HepG2 (cell line): ENCODE measurements around the gene GAREM1. TPM values are rescaled to one million over a fixed set of nuclear protein-coding genes. Genes with fewer than 3 reads are reported as not detected.

Experiments used
- ATAC-seq: fragments of 200-7000 bp; cut with Tn5 transposase; 3 replicates; pipeline ENCODE4 v1.9.1; 2020; ENCODE audit warnings: mild to moderate bottlenecking, moderate library complexity
- BruUV-seq: library from RNA; stranded (reverse); fragments of 400-500 nt; replicated peaks from 2 replicates; lab custom pipeline; 2021; lab: Mats Ljungman, UMichigan
- CTCF ChIA-PET: fragments of 300-600 bp; formaldehyde crosslinking; extraction: SDS; loops from one replicate; lab custom pipeline; 2021; ENCODE audit warnings: low total read pairs, inconsistent platforms, low intra/inter-chr PET ratio; lab: Yijun Ruan, JAX
- POLR2A ChIA-PET: fragments of 350-600 bp; sonication (Branson Sonifier 250); formaldehyde crosslinking; loops from one replicate; lab custom pipeline; 2020; ENCODE audit warnings: antibody characterized with exemption, inconsistent platforms; lab: Yijun Ruan, JAX
- DNase-seq: peaks from one replicate; pipeline ENCODE4 v3.0.0-alpha.2; 2015; ENCODE audit warnings: low spot score
- FAIRE-seq: peaks from 3 replicates; lab custom pipeline; 2011; peaks lifted over from hg19 to GRCh38; lab: Jason Lieb, UNC
- H2AFZ ChIP-seq: one replicate; pipeline ENCODE4 v1.6.1; 2011; ENCODE audit warnings: low read length, inconsistent platforms
- H3K27ac ChIP-seq: fragments of 300-600 bp; 3 replicates; pipeline ENCODE4 v1.8.0; 2011; ENCODE audit warnings: mixed run types, mild to moderate bottlenecking, mixed read lengths, low read length, inconsistent platforms; ENCODE audit not compliant: insufficient read depth; ENCODE audit errors: extremely low read length
- H3K27me3 ChIP-seq, 2 experiments: fragments of 200-600 bp in 1 of 2; 2 replicates in 1 of 2; 3 replicates in 1 of 2; pipeline versions ENCODE4 v1.6.0 to v1.8.0; 2011; ENCODE audit warnings: low read length in 2 of 2, mild to moderate bottlenecking in 2 of 2, moderate library complexity in 2 of 2, inconsistent platforms in 1 of 2; ENCODE audit not compliant: insufficient read depth in 2 of 2, control insufficient read depth in 1 of 2
- H3K36me3 ChIP-seq, 2 experiments: fragments of 200-600 bp in 1 of 2; replicated peaks in 1 of 2; 2 replicates in 1 of 2; 3 replicates in 1 of 2; pipeline versions ENCODE4 v1.5.1 to v1.8.0; 2011; ENCODE audit warnings: low read length in 2 of 2, inconsistent platforms in 1 of 2; ENCODE audit not compliant: insufficient read depth in 2 of 2, control insufficient read depth in 1 of 2
- H3K4me1 ChIP-seq: 2 replicates; pipeline ENCODE4 v1.5.1; 2012; ENCODE audit warnings: low read length, inconsistent platforms; ENCODE audit not compliant: insufficient read depth
- H3K4me2 ChIP-seq: 2 replicates; pipeline ENCODE4 v1.6.0; 2011; ENCODE audit warnings: low read depth, low read length, inconsistent platforms
- H3K4me3 ChIP-seq, 3 experiments: fragments of 200-600 bp in 1 of 3; sonication (generic), shearing (Covaris generic) in 1 of 3; replicated peaks in 1 of 3; 2 replicates each; pipeline ENCODE4 v1.5.1; 2011 to 2016; ENCODE audit warnings: low read length in 3 of 3, inconsistent platforms in 2 of 3, low read depth in 2 of 3, mild to moderate bottlenecking in 2 of 3, control low read depth in 1 of 3, mixed read lengths in 1 of 3; ENCODE audit not compliant: insufficient read depth in 1 of 3
- H3K79me2 ChIP-seq: one replicate; pipeline ENCODE4 v1.6.1; 2011; ENCODE audit warnings: low read length, inconsistent platforms; ENCODE audit not compliant: insufficient read depth
- H3K9ac ChIP-seq: 2 replicates; pipeline ENCODE4 v1.6.0; 2011; ENCODE audit warnings: mild to moderate bottlenecking, low read depth, low read length, inconsistent platforms; ENCODE audit not compliant: insufficient read depth
- H3K9me3 ChIP-seq: 2 replicates; pipeline ENCODE4 v1.5.1; 2012; ENCODE audit warnings: mild to moderate bottlenecking, low read length
- H4K20me1 ChIP-seq: 2 replicates; pipeline ENCODE4 v1.6.0; 2011; ENCODE audit warnings: inconsistent platforms, mild to moderate bottlenecking, low read length, moderate library complexity; ENCODE audit not compliant: insufficient read depth
- FOSL2 ChIP-seq: sonication (generic); formaldehyde crosslinking; IDR thresholded peaks from 2 replicates; pipeline ENCODE4 v1.4.0; 2020; ENCODE audit warnings: missing genetic modification reagents
- FOXA3 ChIP-seq: IDR thresholded peaks from 2 replicates; pipeline ENCODE4 v1.6.1; 2016; ENCODE audit warnings: missing genetic modification reagents, missing compliant biosample characterization
- FOXK1 ChIP-seq: sonication (generic); formaldehyde crosslinking; IDR thresholded peaks from 2 replicates; pipeline ENCODE4 v1.4.0; 2020; ENCODE audit warnings: low read depth, missing genetic modification reagents, borderline replicate concordance
- FOXO1 ChIP-seq: sonication (generic); formaldehyde crosslinking; IDR thresholded peaks from 2 replicates; pipeline ENCODE4 v1.4.0; 2020; ENCODE audit warnings: missing genetic modification reagents
- FOXP1 ChIP-seq, 2 experiments: fragments of 450-650 bp in 1 of 2; IDR thresholded peaks; 2 replicates each; pipeline ENCODE4 v1.6.1; 2017 to 2018; ENCODE audit warnings: antibody characterized with exemption in 1 of 2
- HNF4A ChIP-seq: sonication (generic); formaldehyde crosslinking; IDR thresholded peaks from 2 replicates; pipeline ENCODE4 v1.4.0; 2020; ENCODE audit warnings: missing genetic modification reagents
- KLF11 ChIP-seq: IDR thresholded peaks from 2 replicates; pipeline ENCODE4 v1.6.1; 2016; ENCODE audit warnings: missing compliant biosample characterization
- KLF13 ChIP-seq: sonication (generic); formaldehyde crosslinking; IDR thresholded peaks from 2 replicates; pipeline ENCODE4 v1.4.0; 2020; ENCODE audit warnings: mild to moderate bottlenecking, missing genetic modification reagents
- MIER3 ChIP-seq: IDR thresholded peaks from 2 replicates; pipeline ENCODE4 v1.6.1; 2016; ENCODE audit warnings: missing compliant biosample characterization, borderline replicate concordance
- NFRKB ChIP-seq: fragments of 450-650 bp; IDR thresholded peaks from 2 replicates; pipeline ENCODE4 v1.6.1; 2017
- PHF21A ChIP-seq: sonication (generic); formaldehyde crosslinking; IDR thresholded peaks from 2 replicates; pipeline ENCODE4 v1.5.0; 2020; ENCODE audit warnings: mild to moderate bottlenecking, missing genetic modification reagents
- POGZ ChIP-seq: sonication (generic); formaldehyde crosslinking; IDR thresholded peaks from 2 replicates; pipeline ENCODE4 v1.4.0; 2020; ENCODE audit warnings: mild to moderate bottlenecking, missing genetic modification reagents
- SMYD3 ChIP-seq: sonication (generic); formaldehyde crosslinking; IDR thresholded peaks from 2 replicates; pipeline ENCODE4 v1.8.1; 2023; ENCODE audit warnings: mild to moderate bottlenecking, missing genetic modification reagents
- TARDBP ChIP-seq: sonication (generic); formaldehyde crosslinking; IDR thresholded peaks from 2 replicates; pipeline ENCODE4 v1.8.0; 2022; ENCODE audit warnings: mild to moderate bottlenecking, missing genetic modification reagents
- TRIM24 ChIP-seq: sonication (generic); formaldehyde crosslinking; IDR thresholded peaks from 2 replicates; pipeline ENCODE4 v1.8.0; 2022; ENCODE audit warnings: mild to moderate bottlenecking, missing genetic modification reagents
- ZNF781 ChIP-seq: sonication (generic); formaldehyde crosslinking; IDR thresholded peaks from 2 replicates; pipeline ENCODE4 v1.5.1; 2020; ENCODE audit warnings: borderline replicate concordance, mild to moderate bottlenecking, missing genetic modification reagents; ENCODE audit errors: not compliant biosample characterization
- WGBS: methylation state at CpG from one replicate; pipeline ENCODE4 v1.1.6; 2017; ENCODE audit warnings: low lambda C conversion rate; 5-methylcytosine and 5-hydroxymethylcytosine counted together
- in situ Hi-C: cut with HindIII; loops from 2 replicates; pipeline ENCODE4 v1.10.0; 2017; ENCODE audit warnings: low pct_unique_long_range_greater_than_20kb; ENCODE audit not compliant: extremely low pct_ligation_motif_present
- intact Hi-C: fragments of 100-400 bp; cut with micrococcal nuclease; formaldehyde crosslinking; loops from one replicate; pipeline ENCODE4 v1.10.0; 2022; ENCODE audit not compliant: unreplicated experiment
- polyA plus RNA-seq, 8 experiments: library from polyadenylated mRNA; depleted of rRNA in 3 of 8; stranded (reverse) in 7 of 8; unstranded in 1 of 8; fragments of >200 nt; fragmentation: Illumina TruSeq in 4 of 8; extraction: Trizol in 4 of 8; gene quantifications; 2 replicates each; pipeline versions ENCODE4 v1.2.1 to v1.2.3, GENCODE V29; 2011 to 2016; ENCODE audit warnings: low read depth in 4 of 8, missing spikeins in 1 of 8, mixed read lengths in 1 of 8; ENCODE audit not compliant: insufficient read depth in 1 of 8
- total RNA-seq, 5 experiments: library from RNA; depleted of rRNA; stranded (reverse); fragments of >200 nt; fragmentation: Illumina TruSeq; extraction: Trizol; gene quantifications; 2 replicates each; pipeline ENCODE4 v1.2.3, GENCODE V29; 2016; ENCODE audit warnings: low read depth in 1 of 5
- TF ChIP-seq, protein P1 (sequence below): sonication (generic); formaldehyde crosslinking; conservative IDR thresholded peaks from 2 replicates; pipeline ENCODE4 v1.4.0; 2020; ENCODE audit warnings: mild to moderate bottlenecking, missing genetic modification reagents, moderate library complexity

The GAREM1 gene
- total and polyA plus RNA-seq, 2 of the 13 experiments (the other 11 are each of a cell fraction or from before 2014, with no cell fraction given): 2.5 to 2.9 TPM

DNA sequence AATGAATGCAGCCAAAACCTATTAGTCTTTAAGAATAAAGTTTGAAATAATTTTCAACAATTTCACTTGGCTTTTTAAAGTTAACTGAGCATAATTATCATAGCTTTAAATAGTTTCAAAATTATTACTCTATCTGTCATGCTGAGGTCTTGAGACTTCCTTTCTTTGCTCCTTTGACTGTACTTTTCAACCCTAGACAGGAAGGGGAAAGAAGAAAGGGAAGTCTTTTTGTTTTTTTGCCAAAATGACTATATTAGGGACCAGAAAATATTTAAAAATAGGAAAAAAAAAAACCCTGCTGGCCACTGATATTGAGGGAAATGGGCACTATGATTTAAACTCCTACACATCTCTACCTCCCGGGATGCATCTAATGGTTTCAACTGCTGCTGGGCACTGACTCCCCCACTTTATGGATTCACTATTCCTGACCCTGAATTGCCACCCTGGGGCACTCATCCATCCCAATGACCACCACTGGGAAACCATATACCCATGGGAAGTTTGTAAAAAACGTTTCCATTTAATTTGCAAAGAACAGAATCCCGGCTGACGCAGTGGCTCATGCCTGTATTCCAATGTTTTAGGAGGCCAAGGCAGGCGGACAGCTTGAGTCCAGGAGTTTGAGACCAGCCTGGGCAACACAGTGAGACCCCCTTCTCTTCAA lies 50.5 kb downstream of the GAREM1 start:
- H4K20me1 ChIP-seq: no peaks in the 10 kb centered on the region
- peaks cover 13% of the 10 kb centered on the region for H3K4me1 ChIP-seq
- no peak overlapping the region for H3K4me2 ChIP-seq
- FAIRE-seq: no peak
- H3K27me3 ChIP-seq: no peaks in the 10 kb centered on the region
- CTCF ChIA-PET: no interaction called here
- no peak overlapping the region for H3K9ac ChIP-seq
- WGBS: 83% methylated on average over 5 of the region's 5 CpGs
- TF ChIP-seq FOXO1 (CRISPR knock-in tag) (no peak), SMYD3 (CRISPR knock-in tag) (no peak), ZNF781 (CRISPR knock-in tag) (no peak)
- TF ChIP-seq, all 625 proteins: peak for 0
- no peaks in the 10 kb centered on the region for H3K9me3 ChIP-seq
- DNase-seq: no peak
- no TSS peak for BruUV-seq
- no peak overlapping the region for H2AFZ ChIP-seq
- no peak for ATAC-seq
- no peaks in the 10 kb centered on the region for H3K79me2 ChIP-seq
- intact Hi-C loops: no loop called here
- no peak overlapping the region for H3K27ac ChIP-seq
- POLR2A ChIA-PET: no interaction called here
- H3K4me3 ChIP-seq: no peak overlapping the region
- in situ Hi-C loops: no loop called here
- H3K36me3 ChIP-seq: no peaks in the 10 kb centered on the region

- FAIRE-seq: no peak
- Histone ChIP-seq H3K4me2 (peak overlapping the region; percentile 43), H3K79me2 (no peaks in the 10 kb centered on the region), H2AFZ (no peak overlapping the region), H4K20me1 (no peaks in the 10 kb centered on the region), H3K9ac (no peak overlapping the region), H3K9me3 (no peaks in the 10 kb centered on the region), H3K4me1 (peaks cover 12% of the 10 kb centered on the region), H3K27me3 (no peaks in the 10 kb centered on the region), H3K4me3 (no peak overlapping the region), H3K36me3 (no peaks in the 10 kb centered on the region), H3K27ac (no peak overlapping the region)
- no TSS peak for BruUV-seq
- ATAC-seq: peak; percentile 83
- POLR2A ChIA-PET: no interaction called here
- WGBS: 36% methylated on average over 5 of the region's 5 CpGs
- in situ Hi-C loops (no loop called here), intact Hi-C loops (no loop called here)
- peak; percentile 25 for DNase-seq
- CTCF ChIA-PET: no interaction called here
- TF ChIP-seq FOXP1 (IDR thresholded peaks at IDR 0.05) (no peak), FOXP1 (CRISPR knock-in tag; IDR thresholded peaks at IDR 0.05) (peak; percentile 79), FOXA3 (CRISPR knock-in tag) (peak; percentile 76), KLF13 (CRISPR knock-in tag) (no peak), POGZ (CRISPR knock-in tag) (peak; percentile 67; the same call in 1 of the 2 replicates), TARDBP (CRISPR knock-in tag) (no peak), FOSL2 (CRISPR knock-in tag) (0 out of 2 replicates have a peak, but pooled peaks have one; percentile 32), FOXK1 (CRISPR knock-in tag) (peak; percentile 66; the same call in 1 of the 2 replicates), FOXO1 (CRISPR knock-in tag) (peak; percentile 36; the same call in 1 of the 2 replicates), SMYD3 (CRISPR knock-in tag) (no peak), MIER3 (CRISPR knock-in tag) (no peak), KLF11 (no peak), HNF4A (CRISPR knock-in tag) (peak; percentile 78), PHF21A (no peak), TRIM24 (CRISPR knock-in tag) (no peak), NFRKB (no peak)
- TF ChIP-seq, protein P1, sequence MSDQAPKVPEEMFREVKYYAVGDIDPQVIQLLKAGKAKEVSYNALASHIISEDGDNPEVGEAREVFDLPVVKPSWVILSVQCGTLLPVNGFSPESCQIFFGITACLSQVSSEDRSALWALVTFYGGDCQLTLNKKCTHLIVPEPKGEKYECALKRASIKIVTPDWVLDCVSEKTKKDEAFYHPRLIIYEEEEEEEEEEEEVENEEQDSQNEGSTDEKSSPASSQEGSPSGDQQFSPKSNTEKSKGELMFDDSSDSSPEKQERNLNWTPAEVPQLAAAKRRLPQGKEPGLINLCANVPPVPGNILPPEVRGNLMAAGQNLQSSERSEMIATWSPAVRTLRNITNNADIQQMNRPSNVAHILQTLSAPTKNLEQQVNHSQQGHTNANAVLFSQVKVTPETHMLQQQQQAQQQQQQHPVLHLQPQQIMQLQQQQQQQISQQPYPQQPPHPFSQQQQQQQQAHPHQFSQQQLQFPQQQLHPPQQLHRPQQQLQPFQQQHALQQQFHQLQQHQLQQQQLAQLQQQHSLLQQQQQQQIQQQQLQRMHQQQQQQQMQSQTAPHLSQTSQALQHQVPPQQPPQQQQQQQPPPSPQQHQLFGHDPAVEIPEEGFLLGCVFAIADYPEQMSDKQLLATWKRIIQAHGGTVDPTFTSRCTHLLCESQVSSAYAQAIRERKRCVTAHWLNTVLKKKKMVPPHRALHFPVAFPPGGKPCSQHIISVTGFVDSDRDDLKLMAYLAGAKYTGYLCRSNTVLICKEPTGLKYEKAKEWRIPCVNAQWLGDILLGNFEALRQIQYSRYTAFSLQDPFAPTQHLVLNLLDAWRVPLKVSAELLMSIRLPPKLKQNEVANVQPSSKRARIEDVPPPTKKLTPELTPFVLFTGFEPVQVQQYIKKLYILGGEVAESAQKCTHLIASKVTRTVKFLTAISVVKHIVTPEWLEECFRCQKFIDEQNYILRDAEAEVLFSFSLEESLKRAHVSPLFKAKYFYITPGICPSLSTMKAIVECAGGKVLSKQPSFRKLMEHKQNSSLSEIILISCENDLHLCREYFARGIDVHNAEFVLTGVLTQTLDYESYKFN (CRISPR knock-in tag): 0 out of 2 replicates have a peak, but pooled peaks have one; percentile 21
Measured at GRCh38 chr18:32418148-32418547, 52.5 kb downstream of the GAREM1 start.
